ENCODE results near the gene RBMY1J. TPM values are rescaled to one million over a fixed set of nuclear protein-coding genes. Genes with fewer than 3 reads are reported as not detected.
"Not testable (repeated sequence)": the region's sequence is repeated elsewhere in the genome, so short reads cannot be mapped to it uniquely, and the experiment has no call there.

Gene RBMY1J
- total RNA-seq, result not detected

DNA sequence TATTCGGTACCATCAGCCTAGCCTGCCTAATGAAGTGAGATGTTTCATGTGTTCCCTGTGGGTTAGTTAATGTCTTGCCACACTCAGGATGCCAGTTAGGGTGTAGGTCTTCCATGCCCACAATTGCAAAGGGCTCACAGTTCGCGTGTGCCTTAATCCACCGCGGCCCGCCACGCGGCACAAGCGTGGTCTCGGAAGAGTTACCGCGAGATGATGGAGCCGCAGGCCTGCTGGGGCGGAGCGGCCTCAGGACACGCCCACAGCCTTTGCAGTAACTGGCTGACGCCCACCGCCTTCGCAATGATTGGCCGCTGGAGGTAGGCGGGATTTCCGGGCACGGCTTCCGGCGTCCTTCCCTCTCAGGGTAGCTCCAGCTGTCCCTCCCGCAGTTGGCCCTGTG is at the start of gene RBMY1J:
Gene RBMY1J (plus strand): TSS at position 301 of the 400 bp plus-strand sequence. CDS start 2,038 bp downstream, outside the sequence.
- H3K27me3 ChIP-seq; H3K36me3 ChIP-seq; H3K27ac ChIP-seq; H3K9me3 ChIP-seq; intact Hi-C loops (cut with DNase I); DNase-seq (ENCODE audit: extremely low spot score in 2 of 2); H3K4me1 ChIP-seq; H3K4me3 ChIP-seq: not testable (repeated sequence)

DNA sequence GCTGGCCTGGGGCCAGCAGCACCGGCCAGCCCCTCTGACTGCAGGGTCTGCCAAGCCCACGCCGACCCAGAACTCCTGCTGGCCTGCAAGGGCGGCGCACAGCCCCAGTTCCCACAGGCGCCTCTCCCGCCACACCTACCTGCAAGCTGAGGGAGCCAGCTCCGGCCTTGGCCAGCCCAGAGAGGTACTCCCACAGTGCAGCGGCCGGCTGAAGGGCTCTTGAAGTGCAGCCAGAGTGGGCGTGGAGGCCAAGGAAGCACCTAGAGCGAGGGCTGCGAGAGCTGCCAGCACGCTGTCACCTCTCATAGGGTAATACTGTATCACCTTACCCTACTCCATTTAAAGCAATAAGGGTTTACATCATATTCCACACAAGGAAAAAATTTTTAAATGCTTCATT is 35.8 kb upstream of the RBMY1J start:
- H3K9me3 ChIP-seq, result no peaks in the 10 kb centered on the region
- intact Hi-C loops (cut with DNase I), result no loop called here
- H3K27ac ChIP-seq, result no peak overlapping the region
- DNase-seq (ENCODE audit: extremely low spot score in 2 of 2), result no peak
- no peaks in the 10 kb centered on the region for H3K4me1 ChIP-seq
- H3K4me3 ChIP-seq, result no peak overlapping the region
- TF ChIP-seq POLR2AphosphoS5 (IDR thresholded peaks at IDR 0.05; ENCODE audit: insufficient read depth in 1 of 2, low read depth in 1 of 2), result no peak
- TF ChIP-seq POLR2A (IDR thresholded peaks at IDR 0.05), result no peak
- TF ChIP-seq, protein P1, sequence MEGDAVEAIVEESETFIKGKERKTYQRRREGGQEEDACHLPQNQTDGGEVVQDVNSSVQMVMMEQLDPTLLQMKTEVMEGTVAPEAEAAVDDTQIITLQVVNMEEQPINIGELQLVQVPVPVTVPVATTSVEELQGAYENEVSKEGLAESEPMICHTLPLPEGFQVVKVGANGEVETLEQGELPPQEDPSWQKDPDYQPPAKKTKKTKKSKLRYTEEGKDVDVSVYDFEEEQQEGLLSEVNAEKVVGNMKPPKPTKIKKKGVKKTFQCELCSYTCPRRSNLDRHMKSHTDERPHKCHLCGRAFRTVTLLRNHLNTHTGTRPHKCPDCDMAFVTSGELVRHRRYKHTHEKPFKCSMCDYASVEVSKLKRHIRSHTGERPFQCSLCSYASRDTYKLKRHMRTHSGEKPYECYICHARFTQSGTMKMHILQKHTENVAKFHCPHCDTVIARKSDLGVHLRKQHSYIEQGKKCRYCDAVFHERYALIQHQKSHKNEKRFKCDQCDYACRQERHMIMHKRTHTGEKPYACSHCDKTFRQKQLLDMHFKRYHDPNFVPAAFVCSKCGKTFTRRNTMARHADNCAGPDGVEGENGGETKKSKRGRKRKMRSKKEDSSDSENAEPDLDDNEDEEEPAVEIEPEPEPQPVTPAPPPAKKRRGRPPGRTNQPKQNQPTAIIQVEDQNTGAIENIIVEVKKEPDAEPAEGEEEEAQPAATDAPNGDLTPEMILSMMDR (IDR thresholded peaks at IDR 0.05), result no peak
- no peaks in the 10 kb centered on the region for H3K36me3 ChIP-seq
- H3K27me3 ChIP-seq, result no peaks in the 10 kb centered on the region

DNA sequence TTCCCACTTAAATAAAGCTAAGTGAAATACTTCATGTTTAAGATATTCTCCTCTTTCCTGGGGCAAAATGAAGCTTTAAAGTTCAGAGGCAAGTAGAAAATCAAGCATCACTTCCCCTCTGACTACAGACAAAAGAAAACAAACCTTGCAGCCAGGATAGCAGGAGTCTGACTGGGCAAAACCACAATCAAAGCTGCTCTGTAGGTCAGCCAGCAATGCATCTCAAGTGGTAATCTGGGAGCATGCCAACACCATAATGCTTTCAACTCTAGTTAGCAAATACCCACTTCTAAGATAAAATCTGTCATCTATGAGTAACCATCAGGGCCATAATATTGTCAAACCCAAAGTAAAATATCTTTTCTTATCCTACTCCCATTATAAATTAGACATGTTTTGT is 32.6 kb upstream of the RBMY1J start:
- Histone ChIP-seq H3K27me3 (no peaks in the 10 kb centered on the region), H3K4me1 (no peaks in the 10 kb centered on the region), H3K9me3 (no peaks in the 10 kb centered on the region), H3K36me3 (no peaks in the 10 kb centered on the region), H3K27ac (no peak overlapping the region), H3K4me3 (no peak overlapping the region)
- intact Hi-C loops (cut with DNase I), result no loop called here
- no peak for DNase-seq (ENCODE audit: extremely low spot score in 2 of 2)
- TF ChIP-seq POLR2A (IDR thresholded peaks at IDR 0.05), result no peak
- TF ChIP-seq, protein P1 (IDR thresholded peaks at IDR 0.05), result no peak
- TF ChIP-seq POLR2AphosphoS5 (IDR thresholded peaks at IDR 0.05; ENCODE audit: insufficient read depth in 1 of 2, low read depth in 1 of 2), result no peak

DNA sequence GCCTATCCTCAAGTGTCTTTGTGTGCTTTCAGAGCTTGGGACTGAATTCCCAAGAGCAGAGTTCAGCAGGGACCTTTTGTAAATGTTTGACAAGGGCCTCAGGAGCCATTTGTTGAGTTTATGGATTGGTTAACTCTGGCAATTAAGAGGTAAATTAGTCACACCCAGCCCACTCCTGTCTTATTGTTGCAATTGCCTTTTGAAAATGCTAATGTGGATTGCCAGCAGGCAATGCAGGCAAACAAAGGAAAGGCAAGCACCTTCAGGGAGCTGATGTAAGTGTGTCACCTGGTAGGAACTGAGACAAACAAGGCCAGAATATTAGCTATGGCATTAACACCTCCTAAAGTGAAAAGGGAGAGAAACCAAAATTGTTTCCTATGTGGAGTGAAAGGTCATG is 29.7 kb upstream of the RBMY1J start:
- Histone ChIP-seq H3K27me3 (no peaks in the 10 kb centered on the region), H3K4me3 (no peak overlapping the region), H3K36me3 (no peaks in the 10 kb centered on the region), H3K27ac (no peak overlapping the region), H3K9me3 (no peaks in the 10 kb centered on the region), H3K4me1 (no peaks in the 10 kb centered on the region)
- intact Hi-C loops (cut with DNase I), result no loop called here
- TF ChIP-seq POLR2A (IDR thresholded peaks at IDR 0.05), result no peak
- TF ChIP-seq POLR2AphosphoS5 (IDR thresholded peaks at IDR 0.05; ENCODE audit: insufficient read depth in 1 of 2, low read depth in 1 of 2), result no peak
- TF ChIP-seq, protein P1 (IDR thresholded peaks at IDR 0.05), result no peak
- no peak for DNase-seq (ENCODE audit: extremely low spot score in 2 of 2)

DNA sequence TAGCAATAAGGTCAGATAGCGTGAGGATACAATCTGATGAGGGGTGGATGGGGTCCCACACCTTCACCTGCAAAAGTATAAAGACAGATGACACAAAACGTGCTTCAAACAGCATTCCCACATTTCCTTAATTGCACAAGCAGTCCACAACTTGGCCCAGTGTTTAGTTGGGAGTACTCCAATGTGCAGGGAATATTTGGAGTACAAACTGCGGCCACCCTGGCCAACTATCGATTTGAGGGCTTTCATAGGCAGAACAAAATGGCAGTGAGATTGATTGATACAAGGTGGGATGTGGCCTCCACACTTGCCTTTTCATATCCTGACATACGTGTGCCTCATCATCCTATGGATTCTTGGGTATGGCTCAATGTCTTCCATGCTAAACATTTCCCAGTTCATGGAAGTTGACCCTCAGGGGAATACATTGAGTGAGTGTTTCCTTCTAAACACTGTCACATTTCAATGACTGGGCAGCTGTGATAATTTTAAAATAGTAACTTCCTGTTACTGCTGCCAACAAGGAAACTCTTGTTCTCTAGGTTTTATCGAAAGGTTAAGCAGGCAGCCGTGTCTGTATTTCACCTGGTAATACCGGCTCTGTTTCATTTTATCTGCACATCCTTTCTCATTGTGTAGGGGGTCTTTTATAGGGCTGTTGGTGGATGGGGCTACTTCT is 41.6 kb downstream of the RBMY1J start:
- H3K27me3 ChIP-seq; H3K36me3 ChIP-seq; H3K4me3 ChIP-seq; H3K27ac ChIP-seq; intact Hi-C loops (cut with DNase I); DNase-seq (ENCODE audit: extremely low spot score in 2 of 2); H3K9me3 ChIP-seq; H3K4me1 ChIP-seq: not testable (repeated sequence)

DNA sequence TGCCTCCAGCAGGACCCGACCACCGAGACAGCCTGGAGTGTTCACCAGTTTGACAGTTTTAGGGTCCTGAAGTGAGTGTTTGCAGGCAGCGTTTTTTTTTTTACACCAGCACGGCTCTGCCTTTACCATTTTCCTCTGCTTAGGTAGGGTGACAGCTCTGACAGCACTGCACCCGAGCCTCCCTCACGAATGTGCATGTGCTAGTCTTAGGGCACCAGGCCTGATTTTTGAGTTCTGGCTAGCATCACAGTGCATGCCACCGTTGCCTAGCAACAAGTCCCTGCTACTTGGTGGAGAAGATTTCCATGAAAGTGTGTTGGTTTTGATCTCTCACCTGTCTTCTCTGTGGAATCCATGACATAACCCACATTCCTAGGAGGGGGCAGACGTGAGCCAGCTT is 52.3 kb downstream of the RBMY1J start:
- H3K27ac ChIP-seq; intact Hi-C loops (cut with DNase I); DNase-seq (ENCODE audit: extremely low spot score in 2 of 2); H3K27me3 ChIP-seq; H3K4me3 ChIP-seq; H3K4me1 ChIP-seq; H3K36me3 ChIP-seq; H3K9me3 ChIP-seq: not testable (repeated sequence)

DNA sequence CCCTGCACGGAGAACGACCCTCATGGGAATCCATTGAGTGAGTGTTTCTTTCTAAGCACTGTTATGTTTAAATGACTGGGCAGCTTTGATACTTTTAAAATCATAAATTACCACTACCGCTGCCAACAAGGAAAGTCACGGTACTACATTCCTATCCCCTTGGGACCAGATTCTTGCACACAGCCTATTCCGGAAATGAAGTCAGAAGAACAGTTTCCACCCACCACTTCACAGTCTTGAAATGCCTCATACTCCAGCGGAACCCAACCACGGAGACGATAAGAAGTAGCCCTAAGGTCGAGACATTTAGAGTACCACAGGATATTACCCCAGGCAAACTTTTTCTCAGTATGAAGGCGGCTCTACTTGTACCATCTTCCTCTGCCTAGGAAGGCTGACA is 58.8 kb downstream of the RBMY1J start:
- H3K4me1 ChIP-seq; DNase-seq (ENCODE audit: extremely low spot score in 2 of 2); H3K9me3 ChIP-seq; H3K4me3 ChIP-seq; H3K27ac ChIP-seq; H3K27me3 ChIP-seq; intact Hi-C loops (cut with DNase I); H3K36me3 ChIP-seq: not testable (repeated sequence)

Other genes starting within 250 kb of the RBMY1J start
- gene RBMY1F, start 220.5 kb upstream of the RBMY1J start, total RNA-seq, result not detected